Measurements from ENCODE around the gene CARD14.
A peak's percentile ranks its signal among the peaks of the same experiment; 100 is the strongest.
"Not testable (repeated sequence)": the region's sequence is repeated elsewhere in the genome, so short reads cannot be mapped to it uniquely, and the experiment has no call there.

Gene CARD14

GRCh38 chr17:80187090-80187489 lies 17.3 kb downstream of the CARD14 start:
- DNase-seq, result no peak

DNA sequence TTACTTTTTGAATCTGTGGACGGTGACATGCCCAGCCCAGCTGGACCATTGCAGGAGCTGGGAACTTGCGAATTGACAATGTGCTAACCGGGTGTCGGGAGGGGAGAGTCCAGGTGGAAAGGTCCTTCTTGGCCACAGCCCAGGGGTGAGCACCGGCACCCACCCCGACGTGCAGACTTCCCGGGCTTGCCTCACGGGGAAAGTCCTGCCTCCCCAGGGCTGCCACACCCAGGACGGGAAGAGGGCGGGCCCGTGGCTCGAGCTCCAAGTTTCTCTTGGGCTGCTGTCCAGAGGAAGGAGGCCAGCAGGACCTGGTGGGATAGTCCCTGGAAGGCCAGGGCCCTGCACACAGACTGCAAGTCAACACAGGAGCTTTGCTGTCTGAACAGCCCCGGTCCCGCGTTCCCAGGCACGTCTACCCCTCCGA lies 17.7 kb downstream of the CARD14 start:
- DNase-seq, result no peak

GRCh38 chr17:80189611-80190010 lies 19.8 kb downstream of the CARD14 start:
- no peak for DNase-seq

GRCh38 chr17:80190716-80191115 lies 20.9 kb downstream of the CARD14 start:
- no peak for DNase-seq

DNA sequence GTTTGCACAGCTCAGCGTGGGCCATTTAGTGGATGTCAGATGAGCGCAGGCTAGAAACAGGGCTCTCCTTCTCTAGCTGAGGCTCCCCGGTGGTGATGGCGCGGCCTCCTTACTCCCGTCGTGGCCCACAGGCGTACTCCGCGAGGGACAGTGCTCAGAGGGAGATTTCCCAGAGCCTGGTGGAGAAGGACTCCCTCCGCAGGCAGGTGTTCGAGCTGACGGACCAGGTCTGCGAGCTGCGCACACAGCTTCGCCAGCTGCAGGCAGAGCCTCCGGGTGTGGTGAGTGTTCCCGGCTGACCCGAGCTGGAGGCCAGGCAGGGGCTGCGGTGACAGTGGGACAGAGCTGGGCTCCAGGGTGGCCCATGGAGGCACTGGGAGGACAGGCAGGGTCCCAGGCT lies 21.4 kb downstream of the CARD14 start:
- DNase-seq, result no peak

- DNase-seq, result no peak
Observed at GRCh38 chr17:80191865-80192661, 22.2 kb downstream of the CARD14 start.

DNA sequence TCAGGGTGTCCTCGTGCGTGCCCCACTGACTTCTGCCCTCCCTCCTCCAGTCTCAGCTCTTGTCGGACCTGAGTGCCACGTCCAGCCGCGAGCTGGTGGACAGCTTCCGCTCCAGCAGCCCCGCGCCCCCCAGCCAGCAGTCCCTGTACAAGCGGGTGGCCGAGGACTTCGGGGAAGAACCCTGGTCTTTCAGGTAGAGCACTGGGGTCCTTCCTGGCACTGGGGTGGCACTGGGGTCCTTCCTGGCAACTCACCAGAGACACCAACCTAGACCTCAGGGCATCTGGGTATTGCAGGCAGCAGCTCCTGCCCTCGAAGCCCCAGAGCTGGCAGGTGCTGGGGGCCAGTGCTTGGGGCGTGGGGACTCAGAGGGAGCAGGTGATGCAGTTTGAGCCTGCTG lies 25.3 kb downstream of the CARD14 start:
- no peak for DNase-seq

DNA sequence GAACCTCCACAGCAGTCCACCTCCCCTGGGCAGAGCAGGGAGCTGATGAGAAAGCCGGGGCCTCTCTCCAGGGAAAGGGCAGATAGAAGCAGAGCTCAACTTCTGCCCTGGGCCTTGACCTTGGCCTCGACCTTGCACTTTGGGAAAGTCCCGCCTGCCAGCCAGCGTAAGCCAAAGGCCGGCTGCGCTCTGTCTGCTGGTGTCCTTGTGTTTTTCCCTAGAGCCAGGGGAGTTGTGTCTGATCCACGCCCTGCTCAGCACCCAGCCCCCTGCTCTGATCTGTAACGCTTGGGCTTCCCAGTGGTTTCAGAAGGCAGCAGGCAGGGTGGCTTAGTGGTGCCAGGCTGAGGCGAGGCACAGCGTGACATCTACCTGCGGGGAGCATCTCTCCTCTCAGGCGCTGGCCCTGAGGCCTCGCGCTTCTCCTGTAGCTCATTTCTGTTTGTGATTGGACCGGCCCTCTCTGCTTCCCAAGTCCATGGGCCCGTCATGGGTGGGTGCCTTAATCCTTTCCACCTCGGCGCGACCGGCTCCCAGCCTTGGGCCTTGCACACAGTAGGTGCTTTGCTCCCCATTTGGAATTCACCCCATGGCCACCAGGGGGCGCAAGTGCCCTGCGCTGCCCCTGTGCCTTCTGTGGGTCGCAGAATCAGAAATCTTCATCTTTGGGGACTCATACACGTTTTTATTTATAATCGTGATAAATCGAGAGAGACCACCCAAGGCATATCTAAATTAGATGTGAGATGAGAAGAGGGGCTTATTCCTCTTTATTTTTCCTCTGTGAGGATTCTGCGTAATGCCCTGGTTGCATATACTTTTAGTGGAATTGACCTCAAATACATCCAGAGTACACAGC lies 26.1 kb downstream of the CARD14 start:
- peak; percentile 86 for DNase-seq

DNA sequence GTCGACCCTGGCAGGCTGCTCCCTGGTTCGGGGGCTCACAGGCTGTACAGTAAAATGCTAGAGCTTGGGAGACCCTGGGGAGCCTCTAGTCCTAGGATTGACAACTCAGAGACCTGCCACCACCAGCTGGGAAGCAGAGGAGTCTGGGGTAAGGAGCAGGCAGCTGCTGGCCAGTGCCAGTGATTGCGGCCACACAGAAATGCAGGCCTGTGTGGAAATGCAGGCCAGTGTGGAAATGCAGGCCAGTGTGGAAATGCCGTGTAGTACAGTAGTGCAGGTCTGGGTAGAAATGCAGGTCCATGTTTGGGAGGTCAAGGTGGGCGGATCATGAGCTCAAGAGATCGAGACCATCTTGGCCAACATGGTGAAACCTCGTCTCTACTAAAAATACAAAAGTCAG lies 26.8 kb downstream of the CARD14 start:
- no peak for DNase-seq

GRCh38 chr17:80198144-80198661 lies 28.4 kb downstream of the CARD14 start:
- no peak for DNase-seq

GRCh38 chr17:80199295-80199694 lies 29.5 kb downstream of the CARD14 start:
- not testable (repeated sequence) for DNase-seq

GRCh38 chr17:80201446-80201845 lies 31.6 kb downstream of the CARD14 start:
- no peak for DNase-seq

- DNase-seq, result no peak
Observed at GRCh38 chr17:80202197-80202596, 32.4 kb downstream of the CARD14 start.

- DNase-seq, result no peak
Observed at GRCh38 chr17:80203471-80203963, 33.7 kb downstream of the CARD14 start.

DNA sequence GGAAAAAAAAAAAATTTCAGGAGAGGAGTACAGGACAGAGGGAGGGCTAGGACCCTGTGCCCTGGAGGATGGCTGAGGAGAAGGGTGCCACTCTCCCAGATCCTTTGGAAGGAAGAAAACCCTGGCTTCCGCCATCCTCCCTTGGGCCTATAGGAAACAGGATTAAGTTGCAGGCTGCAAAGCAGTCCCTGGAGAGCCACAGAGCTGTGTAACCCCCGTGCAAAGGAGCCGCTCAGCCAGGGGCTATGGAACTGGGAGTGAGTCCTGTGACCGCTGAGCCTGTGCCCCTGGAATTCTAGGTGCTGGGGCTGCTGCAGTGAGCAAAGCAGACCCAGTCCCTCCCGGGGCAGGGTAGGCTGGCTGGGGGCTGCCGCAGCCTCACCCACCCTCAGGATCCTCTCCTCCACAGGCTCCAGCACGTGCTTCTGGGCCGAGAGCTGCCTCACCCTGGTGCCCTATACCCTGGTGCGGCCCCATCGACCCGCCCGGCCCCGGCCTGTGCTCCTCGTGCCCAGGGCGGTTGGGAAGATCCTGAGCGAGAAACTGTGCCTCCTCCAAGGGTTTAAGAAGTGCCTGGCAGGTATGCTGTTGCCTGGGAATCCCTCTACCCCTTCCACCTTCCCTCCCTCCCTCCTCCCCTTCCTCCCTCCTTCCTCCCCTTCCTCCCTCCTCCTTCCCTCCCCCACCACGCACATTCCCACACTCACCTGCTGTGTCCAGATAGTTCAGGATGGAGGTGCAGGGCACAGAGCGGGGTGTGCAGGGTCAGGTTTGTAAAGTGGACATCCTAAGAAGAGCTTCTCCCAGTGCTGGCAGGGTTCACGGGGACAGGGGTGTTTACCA lies 35.0 kb downstream of the CARD14 start:
- DNase-seq, result no peak

- DNase-seq, result no peak
Observed at GRCh38 chr17:80205811-80206210, 36.0 kb downstream of the CARD14 start.

- DNase-seq, result no peak
Observed at GRCh38 chr17:80208050-80208449, 38.2 kb downstream of the CARD14 start.

DNA sequence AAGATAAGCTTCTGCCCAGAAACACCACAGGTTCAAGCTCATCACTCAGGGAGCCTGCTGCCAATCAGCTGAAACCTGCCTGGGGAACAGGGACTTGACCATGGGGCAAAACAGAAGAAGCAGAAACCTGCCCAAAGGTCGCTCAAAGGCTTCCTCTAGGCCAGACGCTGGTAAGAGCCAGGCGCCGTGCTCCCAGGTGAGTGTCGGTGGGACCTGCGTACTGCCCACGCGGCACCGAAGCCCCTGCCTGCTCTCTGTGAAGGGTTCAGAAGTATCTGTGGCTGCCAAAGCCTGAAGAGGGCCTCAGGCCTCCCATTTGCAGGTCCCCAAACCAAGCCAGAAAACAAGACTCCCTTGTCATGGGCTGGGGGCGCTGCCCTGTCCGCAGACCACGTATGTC lies 39.9 kb downstream of the CARD14 start:
- DNase-seq, result no peak

GRCh38 chr17:80210348-80211108 lies 40.7 kb downstream of the CARD14 start:
- no peak for DNase-seq

DNA sequence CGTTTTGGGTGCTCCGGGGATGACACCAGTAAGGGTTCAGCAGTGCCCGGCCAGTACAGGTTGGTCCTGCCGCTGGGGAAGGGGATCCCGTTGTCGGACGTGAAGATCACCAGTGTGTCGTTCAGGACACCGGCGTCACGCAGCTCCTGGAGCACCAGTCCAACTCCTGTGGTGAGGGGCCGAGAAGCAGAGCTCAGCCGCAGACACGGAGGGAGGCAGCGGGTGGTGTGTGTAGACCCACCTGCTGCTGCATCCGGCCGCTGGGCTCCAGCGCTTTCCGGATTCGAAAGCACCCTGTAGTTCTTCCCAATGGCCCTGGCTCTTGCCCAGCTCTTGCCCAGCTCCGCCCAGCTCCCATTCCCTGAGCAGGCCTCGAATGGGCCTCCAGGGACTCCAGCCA lies 42.3 kb downstream of the CARD14 start:
- no peak for DNase-seq

DNA sequence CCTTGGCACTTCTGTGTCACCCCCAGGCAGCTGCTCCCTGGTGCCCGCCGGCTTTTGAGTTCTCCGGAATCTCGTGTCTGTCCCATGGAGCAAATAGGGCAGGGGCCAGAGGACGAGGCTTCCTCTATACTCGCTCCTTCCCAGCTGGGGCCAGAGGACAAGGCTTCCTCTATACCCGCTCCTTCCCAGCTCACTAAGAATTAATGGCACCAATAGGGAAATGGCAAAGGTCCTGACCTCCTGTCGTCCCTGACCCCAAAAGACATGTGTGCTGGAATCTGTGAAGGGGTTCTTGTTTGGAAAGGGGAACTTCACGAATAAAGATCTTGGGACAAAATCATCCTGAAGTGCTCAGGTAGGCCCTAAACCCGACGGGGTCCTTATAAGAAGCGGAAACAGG lies 42.7 kb downstream of the CARD14 start:
- DNase-seq, result no peak
